ENCODE measurements around the gene SNAI3. TPM values are rescaled to one million over a fixed set of nuclear protein-coding genes. Genes with fewer than 3 reads are reported as not detected.

SNAI3 gene
- total and polyA plus RNA-seq, 8 donors: 0.55 to 4.2 (median 1.5) TPM; not detected in 3

DNA sequence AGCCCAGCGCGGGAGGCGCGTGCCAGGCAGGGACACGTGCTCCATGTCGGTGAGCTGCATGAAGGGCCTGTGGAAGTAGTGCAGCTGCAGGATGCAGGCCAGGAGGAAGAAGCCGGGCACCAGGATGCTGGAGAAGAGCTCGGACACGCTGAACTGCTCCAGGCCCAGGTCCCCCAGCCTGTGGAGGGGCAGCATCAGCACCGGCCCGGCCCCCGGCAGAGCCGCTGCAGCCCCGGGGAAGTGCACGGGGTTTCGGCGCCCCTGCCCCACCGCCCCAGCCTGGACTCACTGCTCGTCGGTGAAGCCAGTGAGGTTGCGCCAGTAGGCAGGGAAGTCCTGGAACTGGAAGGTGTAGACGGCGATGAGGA, 48.0 kb upstream of the SNAI3 start:
- no peak for DNase-seq
- Histone ChIP-seq H3K27ac (no peak overlapping the region), H3K36me3 (peaks cover 56 to 92% (median 86%) of the 10 kb centered on the region in 4 donors), H3K9me3 (no peaks in the 10 kb centered on the region), H3K4me3 (no peak overlapping the region), H3K4me1 (peaks cover 0 to 11% (median 9%) of the 10 kb centered on the region in 4 donors), H3K27me3 (no peaks in the 10 kb centered on the region)
- TF ChIP-seq POLR2A (IDR thresholded peaks at IDR 0.05): no peak
- TF ChIP-seq EP300 (IDR thresholded peaks at IDR 0.05): no peak
- TF ChIP-seq, protein P1, sequence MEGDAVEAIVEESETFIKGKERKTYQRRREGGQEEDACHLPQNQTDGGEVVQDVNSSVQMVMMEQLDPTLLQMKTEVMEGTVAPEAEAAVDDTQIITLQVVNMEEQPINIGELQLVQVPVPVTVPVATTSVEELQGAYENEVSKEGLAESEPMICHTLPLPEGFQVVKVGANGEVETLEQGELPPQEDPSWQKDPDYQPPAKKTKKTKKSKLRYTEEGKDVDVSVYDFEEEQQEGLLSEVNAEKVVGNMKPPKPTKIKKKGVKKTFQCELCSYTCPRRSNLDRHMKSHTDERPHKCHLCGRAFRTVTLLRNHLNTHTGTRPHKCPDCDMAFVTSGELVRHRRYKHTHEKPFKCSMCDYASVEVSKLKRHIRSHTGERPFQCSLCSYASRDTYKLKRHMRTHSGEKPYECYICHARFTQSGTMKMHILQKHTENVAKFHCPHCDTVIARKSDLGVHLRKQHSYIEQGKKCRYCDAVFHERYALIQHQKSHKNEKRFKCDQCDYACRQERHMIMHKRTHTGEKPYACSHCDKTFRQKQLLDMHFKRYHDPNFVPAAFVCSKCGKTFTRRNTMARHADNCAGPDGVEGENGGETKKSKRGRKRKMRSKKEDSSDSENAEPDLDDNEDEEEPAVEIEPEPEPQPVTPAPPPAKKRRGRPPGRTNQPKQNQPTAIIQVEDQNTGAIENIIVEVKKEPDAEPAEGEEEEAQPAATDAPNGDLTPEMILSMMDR (IDR thresholded peaks at IDR 0.05): no peak
- TF ChIP-seq POLR2AphosphoS5 (IDR thresholded peaks at IDR 0.05): no peak
- WGBS, 5 donors: 90 to 98% (median 93%) methylated on average over 8 to 23 of the region's 23 CpGs
- intact Hi-C loops (cut with DNase I; ENCODE audit: low total_unique reads): loop anchor here (10.0 kb wide), 2 partner anchors 440 to 480 kb away; partner anchors contain the start of genes CDH15 and ZNF778

DNA sequence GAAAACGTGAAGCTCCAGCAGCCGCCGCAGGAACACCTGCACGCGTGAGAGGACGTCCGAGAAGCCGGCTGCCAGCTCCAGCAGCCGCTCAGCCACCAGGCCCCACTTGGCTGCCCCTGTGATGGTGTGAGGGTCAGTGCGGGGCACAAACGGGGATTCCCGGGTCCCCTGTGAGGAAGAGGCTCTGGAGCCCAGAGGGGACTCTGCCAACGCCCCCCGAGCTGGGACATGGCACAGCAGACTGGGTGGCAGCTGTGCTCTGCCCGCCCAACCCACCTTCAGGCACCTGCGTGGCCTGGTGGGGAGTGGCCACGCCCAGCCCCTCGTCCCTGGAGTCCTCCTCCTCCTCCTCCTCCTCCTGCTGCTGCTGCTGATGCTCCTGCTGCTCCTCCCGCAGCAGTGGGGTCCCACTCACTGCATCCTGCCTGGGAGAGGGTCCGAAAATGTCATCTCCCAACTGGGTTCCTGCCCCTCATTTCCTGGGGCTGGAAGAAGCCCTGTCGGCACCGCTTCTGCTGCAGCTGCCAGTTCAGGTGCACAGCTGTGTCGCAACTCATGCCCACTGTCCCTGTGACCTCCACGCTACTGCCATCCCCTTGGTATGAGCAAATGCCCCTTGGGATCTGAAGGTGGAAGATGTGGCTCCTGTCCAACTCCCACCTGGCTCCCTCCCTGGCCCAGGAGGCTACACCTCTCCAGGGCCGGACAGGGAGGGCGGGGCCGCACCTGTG, 47.5 kb upstream of the SNAI3 start:
- Histone ChIP-seq H3K27ac (no peak overlapping the region), H3K4me3 (no peak overlapping the region), H3K4me1 (peaks cover 0 to 11% (median 9%) of the 10 kb centered on the region in 4 donors), H3K27me3 (no peaks in the 10 kb centered on the region), H3K36me3 (peaks cover 56 to 87% (median 85%) of the 10 kb centered on the region in 4 donors), H3K9me3 (no peaks in the 10 kb centered on the region)
- no peak for DNase-seq
- 86 to 89% (median 87%) methylated on average over 14 to 27 of the region's 27 CpGs for WGBS, 5 donors
- intact Hi-C loops (cut with DNase I; ENCODE audit: low total_unique reads): loop anchor here (10.0 kb wide), 2 partner anchors 441 to 481 kb away; partner anchors contain the start of genes CDH15 and ZNF778
- no peak for TF ChIP-seq EP300 (IDR thresholded peaks at IDR 0.05)
- TF ChIP-seq POLR2AphosphoS5 (IDR thresholded peaks at IDR 0.05): no peak
- TF ChIP-seq, protein P1 (IDR thresholded peaks at IDR 0.05): no peak
- no peak for TF ChIP-seq POLR2A (IDR thresholded peaks at IDR 0.05)

DNA sequence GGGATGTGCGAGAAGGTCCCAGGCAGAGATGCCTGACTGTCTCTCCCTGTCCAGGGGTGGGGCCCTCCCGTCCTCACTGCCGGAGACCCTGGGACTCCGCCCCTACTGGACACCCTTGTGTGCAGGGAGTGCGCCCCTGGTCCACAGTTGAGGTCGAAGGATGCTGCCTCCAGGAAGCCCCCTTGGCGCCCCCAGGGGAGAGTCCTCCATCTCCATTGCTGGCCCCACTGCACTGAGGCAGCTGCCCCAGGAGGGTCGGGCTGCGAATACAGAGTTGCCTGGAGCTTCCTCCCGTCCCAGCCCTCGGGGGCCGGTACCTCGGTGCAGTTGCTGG, 46.6 kb upstream of the SNAI3 start:
- intact Hi-C loops (cut with DNase I; ENCODE audit: low total_unique reads): loop anchor here (10.0 kb wide), 2 partner anchors 442 to 482 kb away; partner anchors contain the start of genes CDH15 and ZNF778

DNA sequence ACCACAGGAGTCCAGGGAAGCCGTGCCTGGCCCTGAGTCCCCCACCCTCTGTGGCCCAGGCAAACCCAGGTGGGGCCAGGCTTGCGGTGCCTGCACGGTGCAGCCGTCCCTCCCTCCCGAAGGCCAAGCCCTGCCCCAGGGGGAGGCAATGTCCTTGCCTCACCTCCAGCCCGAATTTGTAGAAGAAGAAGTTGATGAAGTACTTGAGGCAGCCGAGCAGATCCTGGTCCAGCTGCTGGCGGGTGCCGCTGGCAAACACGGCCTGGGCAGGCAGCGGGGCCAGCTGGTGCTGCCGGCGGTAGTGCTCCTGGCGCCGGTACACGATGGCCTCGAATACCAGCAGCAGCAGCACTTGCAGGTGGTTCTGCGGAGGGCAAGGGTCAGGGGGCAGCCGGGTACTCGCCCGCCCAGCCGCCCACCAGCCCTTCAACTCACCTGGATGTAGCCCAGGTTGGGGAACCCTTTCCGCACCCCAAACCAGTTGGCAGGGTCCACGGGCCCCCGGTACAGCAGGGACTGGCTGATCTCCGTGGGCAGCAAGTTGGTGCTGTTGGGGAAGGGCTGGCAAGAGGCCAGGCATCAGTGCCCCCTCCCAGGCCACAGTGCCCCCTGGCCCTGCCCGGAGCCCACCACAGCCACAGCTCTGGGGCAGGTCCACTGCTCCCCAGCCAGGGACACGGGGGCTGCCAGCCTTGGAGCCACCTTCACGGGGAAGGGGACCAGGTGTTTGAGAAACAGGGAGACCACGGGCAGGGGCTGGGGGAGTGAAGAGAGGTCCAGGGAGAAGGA, 46.1 kb upstream of the SNAI3 start:
- H3K27ac ChIP-seq: no peak overlapping the region
- 67 to 78% (median 77%) methylated on average over 22 to 30 of the region's 30 CpGs for WGBS, 5 donors

More for the DNA sequence above, 46.6 kb upstream of the SNAI3 start:
- peaks cover 0 to 11% (median 9%) of the 10 kb centered on the region in 4 donors for H3K4me1 ChIP-seq
- no peak for DNase-seq
- peaks cover 56 to 81% (median 79%) of the 10 kb centered on the region in 4 donors for H3K36me3 ChIP-seq
- TF ChIP-seq POLR2AphosphoS5 (IDR thresholded peaks at IDR 0.05) (no peak), POLR2A (IDR thresholded peaks at IDR 0.05) (no peak), EP300 (IDR thresholded peaks at IDR 0.05) (no peak)
- TF ChIP-seq, protein P1 (IDR thresholded peaks at IDR 0.05): no peak
- H3K27me3 ChIP-seq: no peaks in the 10 kb centered on the region
- H3K9me3 ChIP-seq: no peaks in the 10 kb centered on the region
- H3K27ac ChIP-seq: no peak overlapping the region
- 84 to 90% (median 88%) methylated on average over 12 to 13 of the region's 13 CpGs for WGBS, 5 donors
- no peak overlapping the region for H3K4me3 ChIP-seq

More for the DNA sequence above, 46.1 kb upstream of the SNAI3 start:
- Histone ChIP-seq H3K27me3 (no peaks in the 10 kb centered on the region), H3K36me3 (peaks cover 56 to 82% (median 80%) of the 10 kb centered on the region in 4 donors), H3K4me3 (no peak overlapping the region), H3K4me1 (peaks cover 0 to 6% (median 4%) of the 10 kb centered on the region in 4 donors), H3K9me3 (no peaks in the 10 kb centered on the region)
- no peak for DNase-seq
- intact Hi-C loops (cut with DNase I; ENCODE audit: low total_unique reads): loop anchor here (10.0 kb wide), 2 partner anchors 442 to 482 kb away; partner anchors contain the start of genes CDH15 and ZNF778
- TF ChIP-seq, protein P1 (IDR thresholded peaks at IDR 0.05): no peak
- TF ChIP-seq EP300 (IDR thresholded peaks at IDR 0.05) (no peak), POLR2AphosphoS5 (IDR thresholded peaks at IDR 0.05) (no peak), POLR2A (IDR thresholded peaks at IDR 0.05) (no peak)

All from stomach (tissue), 9 donors.